AG10803 (cell line): ENCODE results near the gene AFAP1L1.

Experiments used
- DNase-seq: peaks from one replicate; pipeline ENCODE4 v3.0.0; 2010; ENCODE audit warnings: low read depth
- H3K4me3 ChIP-seq: 2 replicates; pipeline ENCODE4 v1.5.1; 2011; ENCODE audit warnings: mild to moderate bottlenecking, low read length, control low read depth
- CTCF ChIP-seq: conservative IDR thresholded peaks from 2 replicates; pipeline ENCODE4 v1.5.1; 2011; ENCODE audit warnings: mild to moderate bottlenecking, low read length, control low read depth, inconsistent platforms

The AFAP1L1 gene

GRCh38 chr5:149322518-149322917 is 50.9 kb downstream of the AFAP1L1 start:
- DNase-seq: no peak
- TF ChIP-seq CTCF: no peak
- H3K4me3 ChIP-seq: no peak overlapping the region

- no peak overlapping the region for H3K4me3 ChIP-seq
- TF ChIP-seq CTCF: no peak
- DNase-seq: peak; percentile 40
Measured at GRCh38 chr5:149323210-149323609, 51.6 kb downstream of the AFAP1L1 start.

GRCh38 chr5:149323621-149324205 is 52.1 kb downstream of the AFAP1L1 start:
- DNase-seq: peak; percentile 43
- no peak overlapping the region for H3K4me3 ChIP-seq
- TF ChIP-seq CTCF: no peak

GRCh38 chr5:149324641-149325040 is 53.0 kb downstream of the AFAP1L1 start:
- DNase-seq: no peak
- TF ChIP-seq CTCF: no peak
- no peak overlapping the region for H3K4me3 ChIP-seq

GRCh38 chr5:149325166-149325735 is 53.6 kb downstream of the AFAP1L1 start:
- DNase-seq: peak; percentile 23
- H3K4me3 ChIP-seq: no peak overlapping the region
- TF ChIP-seq CTCF: no peak

GRCh38 chr5:149325894-149326293 is 54.2 kb downstream of the AFAP1L1 start:
- H3K4me3 ChIP-seq: no peak overlapping the region
- TF ChIP-seq CTCF: no peak
- DNase-seq: no peak

GRCh38 chr5:149326611-149327010 is 55.0 kb downstream of the AFAP1L1 start:
- DNase-seq: no peak
- TF ChIP-seq CTCF: no peak
- no peak overlapping the region for H3K4me3 ChIP-seq
